NCI-H2029 treated with DMSO at 0.1 percent for 48 hours (cell line): ENCODE data around the gene CAD.
"Not testable (repeated sequence)": the region's sequence is repeated elsewhere in the genome, so short reads cannot be mapped to it uniquely, and the experiment has no call there.

Source experiments
- DNase-seq: peaks from one replicate; lab custom pipeline; 2025; lab: John Stamatoyannopoulos, UW

Gene CAD

DNA sequence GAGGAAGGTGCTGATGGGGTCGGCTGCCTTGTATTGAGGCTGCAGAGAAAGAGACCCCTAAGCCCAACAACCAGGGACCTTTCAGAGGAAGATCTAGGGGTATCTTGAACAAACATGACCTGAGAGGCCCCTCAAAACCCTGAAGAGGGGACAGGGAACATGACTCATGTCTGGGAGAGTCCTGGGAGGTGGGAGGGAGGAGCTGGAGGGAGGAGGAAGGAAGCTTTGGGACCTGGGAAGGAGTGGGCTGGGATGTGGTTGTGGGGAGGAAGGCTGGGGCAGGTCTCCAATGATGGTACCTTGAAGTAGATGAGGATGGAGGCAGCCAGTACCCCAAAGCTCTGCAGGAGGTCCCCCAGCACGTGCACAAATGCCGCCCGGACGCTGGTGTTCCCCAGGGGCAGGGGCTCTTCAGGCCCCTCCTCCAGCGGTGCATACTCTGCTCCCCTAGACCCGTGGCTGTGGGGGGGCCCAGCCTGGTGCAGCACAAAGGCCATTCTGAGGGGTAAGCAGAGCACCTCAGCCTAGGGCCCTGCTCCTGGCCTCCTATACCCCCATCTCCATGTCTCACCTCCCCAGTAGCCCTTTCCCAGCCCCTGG lies 39.8 kb downstream of the CAD start:
- no peak for DNase-seq

DNA sequence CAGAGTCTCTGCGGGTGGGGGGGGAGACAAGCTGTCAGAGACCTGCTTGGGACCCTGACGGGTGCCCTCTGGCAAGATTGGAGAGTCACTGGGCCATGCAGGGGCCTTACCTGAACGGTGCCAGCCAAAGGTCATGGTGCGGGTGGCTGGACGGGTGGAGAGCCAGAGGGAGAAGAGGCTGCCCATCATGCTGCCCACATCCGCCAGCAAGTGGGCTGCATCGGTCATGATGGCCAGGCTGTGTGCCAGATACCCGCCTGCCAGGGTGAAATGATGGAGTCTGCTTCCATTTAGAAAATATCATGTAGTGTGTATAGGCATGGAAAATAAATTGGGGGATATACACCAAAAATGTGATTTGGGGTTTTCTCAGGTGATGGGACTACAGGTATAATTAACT lies 40.9 kb downstream of the CAD start:
- DNase-seq = no peak

DNA sequence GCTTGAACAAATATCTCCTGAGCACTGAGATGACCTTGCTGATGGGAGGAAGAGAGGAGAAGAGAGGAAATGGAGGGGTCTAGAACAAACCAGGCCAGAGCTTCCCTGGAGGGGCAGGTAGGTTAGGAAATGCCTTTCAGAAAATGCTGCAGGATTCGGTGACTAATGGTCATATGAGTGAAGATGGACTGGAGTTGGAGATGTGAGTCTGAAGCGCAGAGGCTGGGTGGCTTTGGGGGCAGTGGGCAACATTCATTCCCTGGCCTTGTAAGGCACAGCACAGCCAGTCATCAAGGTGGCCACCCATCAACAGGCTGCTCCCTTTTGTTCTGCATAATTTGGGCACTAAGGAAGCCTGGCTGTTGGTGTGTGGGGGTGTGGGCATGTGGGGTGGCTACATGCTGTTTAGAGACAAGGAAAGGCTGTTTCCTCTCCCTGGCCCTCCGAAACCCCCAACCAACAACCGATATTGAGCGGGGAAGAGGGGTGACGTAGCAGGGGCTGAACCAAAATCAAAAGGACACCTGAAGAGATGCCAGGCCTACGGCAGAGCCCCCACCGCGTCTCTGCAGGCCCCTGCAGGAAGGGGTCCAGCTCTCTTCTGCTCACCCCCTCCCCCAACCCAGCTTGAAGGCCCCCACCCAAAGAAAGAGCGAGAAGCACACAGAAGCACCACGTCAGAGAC lies 44.2 kb downstream of the CAD start:
- no peak for DNase-seq

DNA sequence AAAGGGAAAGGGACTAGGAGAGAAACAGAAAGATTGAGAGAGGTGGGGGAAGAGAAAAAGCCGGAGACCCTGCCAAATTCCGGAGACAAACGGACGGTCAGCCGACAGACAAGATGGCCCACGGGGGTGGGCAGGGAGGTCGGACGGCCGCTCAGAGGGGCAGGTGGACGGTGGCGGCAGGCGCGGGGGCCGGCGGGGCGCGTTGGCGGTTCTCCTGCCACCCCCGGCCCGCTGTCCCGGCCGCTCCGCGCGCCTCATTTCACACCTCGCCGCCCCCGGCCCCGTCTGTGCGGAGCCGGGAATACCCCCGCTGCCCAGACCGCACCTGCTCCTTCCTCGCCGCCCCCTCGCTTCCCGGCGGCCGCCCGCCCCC lies 44.7 kb downstream of the CAD start:
- DNase-seq = no peak

DNA sequence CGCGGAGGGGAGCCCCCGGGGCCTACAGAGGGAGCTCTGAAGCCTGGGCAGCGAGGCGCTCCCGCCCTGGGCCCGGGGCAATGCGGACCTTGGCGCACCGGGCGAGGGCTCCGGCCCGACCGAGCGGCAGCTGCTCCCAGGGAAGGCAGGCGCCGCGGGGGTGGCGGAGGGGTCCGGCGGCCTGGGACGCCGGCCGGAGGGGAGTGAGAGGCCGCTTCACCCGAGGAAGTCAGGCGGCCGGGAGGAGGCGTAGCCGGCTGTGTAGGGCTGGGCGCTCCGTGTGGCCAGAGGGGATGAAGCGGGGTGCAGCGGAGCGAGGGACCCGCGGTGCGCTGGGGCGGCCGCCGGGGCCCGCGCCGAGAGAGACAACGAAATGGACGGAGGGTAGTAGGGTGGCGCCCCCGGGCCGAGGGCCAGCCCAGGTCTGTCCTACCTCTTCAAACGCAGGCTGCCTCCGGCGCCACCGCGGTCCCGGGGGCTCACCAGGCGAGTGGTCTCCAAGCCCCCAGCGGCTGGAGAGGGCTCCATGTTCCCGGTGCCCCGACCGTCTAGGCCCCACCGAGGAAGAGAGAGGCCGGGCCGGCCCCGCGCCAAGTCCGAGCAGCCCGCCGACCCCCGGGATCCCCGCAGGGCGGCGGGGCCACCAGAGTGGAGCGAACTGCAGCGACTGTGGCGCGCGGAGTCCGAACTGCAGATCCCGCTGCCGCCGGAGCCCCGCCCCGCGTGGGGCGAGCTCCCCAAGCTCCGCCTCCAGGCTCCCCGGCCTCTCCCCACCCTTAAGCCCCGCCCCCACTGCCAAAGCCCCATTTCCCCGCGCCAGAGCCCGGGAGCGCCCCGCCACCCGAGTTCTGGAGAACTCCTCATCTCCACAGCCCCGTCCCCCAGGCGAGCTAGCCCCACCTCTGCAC lies 45.5 kb downstream of the CAD start, which contains the start of gene SLC30A3:
TSS of gene SLC30A3 (minus strand) at position 669 of the 908 bp plus-strand sequence. CDS start at position 528, 141 bp downstream.
- DNase-seq = no peak

DNA sequence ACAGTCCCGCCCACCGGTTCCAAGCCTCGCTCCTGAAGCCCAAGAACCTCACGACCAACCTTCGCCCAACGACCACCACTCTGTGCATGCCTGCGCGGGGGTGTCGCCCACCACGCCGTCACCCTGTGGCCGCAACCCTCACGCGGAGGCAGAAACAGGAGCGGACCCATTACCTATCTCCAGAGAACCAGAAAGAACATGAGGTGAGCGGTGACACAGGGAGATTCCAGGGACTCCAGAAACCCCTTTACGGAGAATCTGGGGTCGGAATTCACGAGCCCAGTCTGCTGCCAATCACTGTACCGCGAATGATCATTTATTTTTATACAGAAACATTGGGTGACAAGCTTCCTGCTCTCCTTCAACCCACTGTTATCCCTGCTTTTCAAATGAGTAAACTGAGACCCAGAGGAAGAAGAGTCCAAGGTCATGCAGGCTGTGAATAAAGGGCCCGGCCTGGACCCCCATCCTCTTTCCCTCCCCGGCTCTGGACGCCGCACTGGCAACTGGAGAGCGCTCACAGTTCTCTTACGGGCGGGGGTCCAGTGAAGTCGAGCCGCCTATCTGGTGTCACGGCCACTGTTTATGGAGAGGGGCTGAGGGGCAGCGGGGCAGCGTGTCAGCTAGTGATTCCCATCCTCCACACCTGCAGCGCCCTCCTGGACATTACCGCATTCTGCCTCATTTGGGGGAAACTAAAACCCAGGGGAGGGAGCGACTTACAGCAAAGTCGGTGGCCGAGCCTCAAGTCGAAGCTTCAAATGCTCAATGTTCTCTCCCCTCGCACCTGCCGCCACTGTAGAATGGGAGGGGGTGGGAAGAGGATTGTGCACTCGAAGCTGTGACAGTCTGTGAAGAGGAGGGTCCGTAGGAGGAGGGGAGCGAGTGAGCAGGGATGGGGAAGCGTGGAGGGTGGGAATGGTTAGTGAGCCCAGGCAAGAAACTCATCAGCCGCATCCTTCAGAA lies 46.4 kb downstream of the CAD start:
- no peak for DNase-seq

DNA sequence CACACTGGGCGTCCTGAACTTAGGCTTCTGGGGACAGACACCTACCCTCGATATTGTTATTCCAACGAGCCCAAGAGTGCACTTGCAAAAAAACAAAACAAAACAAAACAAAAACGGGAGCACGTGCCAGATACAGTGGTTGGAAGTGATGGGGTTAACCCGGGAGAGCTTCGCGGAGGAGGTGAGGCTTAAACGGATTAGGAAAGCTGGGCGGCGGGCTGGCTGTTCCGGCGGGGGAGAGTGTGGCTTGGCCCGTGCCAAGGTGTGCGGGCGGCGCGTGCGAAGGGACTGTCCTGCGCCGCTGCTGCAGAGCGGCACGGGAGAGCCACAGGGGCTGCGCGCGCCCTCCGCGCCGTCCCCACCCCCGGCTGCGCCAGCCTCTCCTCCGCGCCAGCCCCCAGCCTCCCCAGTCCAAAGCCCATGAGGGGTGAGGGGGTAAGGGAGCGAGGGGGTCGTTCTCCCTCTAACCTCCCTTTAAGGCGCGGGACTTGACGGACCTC lies 47.1 kb downstream of the CAD start:
- no peak for DNase-seq

DNA sequence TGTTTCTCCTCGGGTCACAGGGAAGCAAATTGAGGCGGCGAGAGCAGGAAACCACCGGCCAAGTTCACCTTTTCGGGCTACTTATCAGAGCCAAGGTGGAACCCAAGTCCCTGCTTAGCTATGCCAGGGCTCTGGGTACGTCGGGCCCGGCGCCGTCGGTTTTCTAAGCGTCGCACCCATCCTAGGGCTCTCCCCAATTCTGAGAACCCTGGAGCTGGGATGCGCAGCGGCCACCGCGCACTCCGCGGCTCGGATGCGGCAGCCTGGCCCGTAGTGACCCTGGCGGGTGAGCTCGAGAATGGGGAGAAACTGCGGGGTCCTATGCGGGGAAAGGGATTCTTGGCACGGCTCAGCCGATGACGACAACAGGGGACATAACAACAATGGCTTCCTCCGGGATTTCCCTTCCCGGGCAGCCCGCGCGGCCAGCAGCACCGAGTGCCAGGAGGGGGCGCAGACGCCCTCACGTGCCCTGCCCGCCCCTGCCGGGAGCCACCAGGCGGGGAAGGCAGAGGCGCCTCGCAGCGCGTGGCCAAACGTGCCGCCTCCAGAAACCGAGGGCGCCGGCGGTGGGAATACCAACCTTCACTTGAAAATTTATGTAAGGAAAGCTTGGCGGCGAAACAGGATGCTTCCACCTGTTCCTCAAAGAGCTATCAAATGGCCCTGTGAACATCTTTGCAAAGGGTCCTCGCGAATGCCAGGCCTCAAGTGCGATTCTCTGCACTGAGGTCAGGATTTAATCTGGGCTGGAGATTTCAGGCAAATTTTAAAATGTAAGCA lies 47.8 kb downstream of the CAD start:
- no peak for DNase-seq

DNA sequence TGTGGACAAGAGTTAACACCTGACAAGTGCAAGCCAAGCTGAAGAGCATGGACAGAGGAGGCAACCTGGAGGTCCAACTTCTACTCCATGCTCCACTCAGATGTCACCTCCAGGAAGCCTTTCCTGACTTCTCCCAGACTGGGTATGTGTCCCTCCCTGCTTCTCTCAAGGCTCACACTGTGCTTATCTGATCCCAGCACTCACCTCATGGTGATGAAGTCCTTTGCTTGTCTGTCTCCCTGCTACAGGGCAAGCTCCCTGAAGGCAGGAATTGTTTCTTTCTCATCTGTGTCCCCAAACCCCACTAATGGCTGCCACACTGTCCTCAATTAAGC lies 48.3 kb downstream of the CAD start:
- DNase-seq = no peak

DNA sequence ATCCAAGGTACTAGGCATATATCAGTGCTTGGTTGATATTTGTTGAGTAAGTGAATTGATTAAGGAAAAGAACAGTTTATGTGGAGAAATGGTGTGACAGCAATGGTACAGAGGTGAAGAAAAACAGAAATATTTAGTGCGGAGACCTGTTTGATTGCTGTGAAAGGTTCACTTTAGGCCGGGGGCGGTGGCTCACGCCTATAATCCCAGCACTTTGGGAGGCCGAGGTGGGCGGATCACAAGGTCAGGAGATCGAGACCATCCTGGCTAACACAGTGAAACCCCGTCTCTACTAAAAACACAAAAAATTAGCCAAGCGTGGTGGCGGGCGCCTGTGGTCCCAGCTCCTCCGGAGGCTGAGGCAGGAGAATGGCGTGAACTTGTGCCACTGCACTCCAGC lies 51.1 kb downstream of the CAD start:
- DNase-seq = not testable (repeated sequence)

DNA sequence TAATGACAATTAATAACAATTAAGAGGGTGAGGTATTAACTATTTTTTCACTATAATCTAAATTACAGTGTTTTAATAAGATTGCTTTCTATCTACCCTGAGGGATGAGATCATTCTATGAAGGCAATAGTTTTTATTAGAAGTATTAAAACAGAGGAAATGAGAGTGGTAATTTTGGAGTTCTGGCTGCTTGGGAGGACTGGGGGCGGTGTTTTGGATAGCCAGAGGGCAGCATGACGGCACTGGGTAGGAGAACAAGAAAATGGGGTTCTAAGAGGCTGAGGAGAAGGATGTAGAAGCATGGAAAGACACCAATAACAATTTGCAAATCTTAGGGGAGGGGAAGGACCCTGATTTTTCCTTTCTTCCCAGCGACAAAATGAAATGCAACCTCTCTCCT lies 53.0 kb downstream of the CAD start:
- DNase-seq = no peak

DNA sequence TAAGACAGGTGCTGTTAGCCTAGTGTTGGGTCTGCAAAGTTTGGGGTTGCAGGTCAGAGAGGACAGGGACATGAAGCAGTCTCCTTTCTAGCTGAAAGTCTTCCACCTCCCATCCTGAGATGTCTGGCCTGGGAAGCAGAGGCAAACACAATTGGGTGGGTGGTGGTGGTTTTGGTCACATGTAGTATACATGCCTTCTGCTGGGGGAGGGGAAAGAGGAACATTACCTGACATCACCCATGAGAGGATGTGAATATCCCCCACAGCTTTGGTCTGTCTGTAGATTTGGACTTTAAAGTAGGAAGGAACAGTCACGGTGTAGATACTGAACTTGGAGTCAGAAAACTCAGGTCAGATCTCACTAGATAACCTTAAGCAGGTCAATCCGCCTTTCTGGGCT lies 53.5 kb downstream of the CAD start:
- no peak for DNase-seq

DNA sequence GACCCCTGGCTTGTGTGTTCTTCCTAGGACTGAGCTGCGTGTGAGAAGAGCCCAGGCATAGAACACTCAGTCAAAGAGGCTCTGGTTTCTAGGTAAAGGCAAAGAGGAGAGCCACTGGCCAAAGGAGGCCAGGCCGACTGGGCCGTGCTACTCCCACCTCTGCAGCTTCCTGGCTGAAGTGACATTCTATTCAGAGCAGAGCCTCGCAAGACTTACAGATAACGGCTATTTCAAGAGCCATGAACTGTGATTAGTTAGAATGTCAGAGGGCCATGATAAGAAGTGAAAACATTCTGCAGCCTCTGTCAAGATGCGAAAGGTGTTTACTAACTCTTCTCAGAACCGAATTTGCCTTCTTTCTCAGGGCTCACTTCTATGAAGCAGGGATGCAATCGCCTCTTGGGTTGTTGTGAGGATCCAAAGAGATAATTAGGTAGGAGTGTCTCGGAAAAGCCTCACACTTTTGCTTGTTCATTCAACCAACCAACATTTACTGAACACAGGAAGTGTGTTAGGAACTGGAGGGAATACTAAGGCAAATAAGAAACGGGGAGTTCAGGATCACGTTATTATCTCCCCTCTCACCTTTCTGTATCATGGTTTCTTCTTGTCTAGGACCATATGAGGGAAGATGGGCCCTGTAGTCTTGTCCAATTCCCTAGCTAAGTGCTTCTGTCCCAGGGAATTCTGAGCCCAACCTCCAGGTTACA lies 54.6 kb downstream of the CAD start:
- no peak for DNase-seq

DNA sequence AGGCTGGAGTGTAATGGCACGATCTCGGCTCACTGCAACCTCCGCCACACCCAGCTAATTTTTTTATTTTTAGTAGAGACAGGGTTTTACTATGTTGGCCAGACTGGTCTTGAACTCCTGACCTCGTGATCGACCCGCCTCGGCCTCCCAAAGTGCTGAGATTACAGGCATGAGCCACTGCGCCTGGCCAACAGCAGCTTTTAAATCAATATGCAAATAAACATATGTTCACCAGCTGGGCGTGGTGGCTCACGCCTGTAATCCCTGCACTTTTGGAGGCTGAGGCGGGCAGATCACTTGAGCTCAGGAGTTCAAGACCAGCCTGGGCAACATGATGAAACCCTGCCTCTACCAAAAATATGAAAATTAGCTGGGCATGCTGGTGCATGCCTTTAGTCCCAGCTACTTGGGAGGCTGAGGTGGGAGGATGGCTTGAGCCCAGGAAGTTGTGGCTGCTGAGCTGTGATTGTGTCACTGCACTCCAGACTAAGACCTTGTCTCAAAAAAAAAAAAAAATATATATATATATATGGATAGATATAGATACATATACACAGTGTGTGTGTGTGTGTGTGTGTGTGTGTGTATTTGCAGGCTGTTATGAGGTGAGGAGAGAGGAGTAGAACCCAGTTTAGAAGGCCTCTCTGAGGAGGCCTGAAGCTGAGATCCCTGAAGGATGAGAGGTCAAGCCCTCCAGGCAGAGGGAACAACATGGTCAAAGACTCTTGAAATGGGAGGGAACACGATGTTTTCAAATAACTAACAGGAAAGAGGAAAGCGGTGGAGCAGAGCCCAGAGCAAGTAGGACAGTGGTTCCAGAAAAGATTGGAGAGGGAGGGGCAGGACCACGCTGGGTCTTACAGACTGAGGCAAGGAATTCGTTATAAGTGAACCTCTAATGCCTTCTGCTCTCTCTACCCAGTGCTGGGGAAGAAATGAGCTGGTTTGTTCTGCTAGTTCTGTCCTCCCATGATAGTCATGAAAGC lies 55.7 kb downstream of the CAD start:
- not testable (repeated sequence) for DNase-seq

DNA sequence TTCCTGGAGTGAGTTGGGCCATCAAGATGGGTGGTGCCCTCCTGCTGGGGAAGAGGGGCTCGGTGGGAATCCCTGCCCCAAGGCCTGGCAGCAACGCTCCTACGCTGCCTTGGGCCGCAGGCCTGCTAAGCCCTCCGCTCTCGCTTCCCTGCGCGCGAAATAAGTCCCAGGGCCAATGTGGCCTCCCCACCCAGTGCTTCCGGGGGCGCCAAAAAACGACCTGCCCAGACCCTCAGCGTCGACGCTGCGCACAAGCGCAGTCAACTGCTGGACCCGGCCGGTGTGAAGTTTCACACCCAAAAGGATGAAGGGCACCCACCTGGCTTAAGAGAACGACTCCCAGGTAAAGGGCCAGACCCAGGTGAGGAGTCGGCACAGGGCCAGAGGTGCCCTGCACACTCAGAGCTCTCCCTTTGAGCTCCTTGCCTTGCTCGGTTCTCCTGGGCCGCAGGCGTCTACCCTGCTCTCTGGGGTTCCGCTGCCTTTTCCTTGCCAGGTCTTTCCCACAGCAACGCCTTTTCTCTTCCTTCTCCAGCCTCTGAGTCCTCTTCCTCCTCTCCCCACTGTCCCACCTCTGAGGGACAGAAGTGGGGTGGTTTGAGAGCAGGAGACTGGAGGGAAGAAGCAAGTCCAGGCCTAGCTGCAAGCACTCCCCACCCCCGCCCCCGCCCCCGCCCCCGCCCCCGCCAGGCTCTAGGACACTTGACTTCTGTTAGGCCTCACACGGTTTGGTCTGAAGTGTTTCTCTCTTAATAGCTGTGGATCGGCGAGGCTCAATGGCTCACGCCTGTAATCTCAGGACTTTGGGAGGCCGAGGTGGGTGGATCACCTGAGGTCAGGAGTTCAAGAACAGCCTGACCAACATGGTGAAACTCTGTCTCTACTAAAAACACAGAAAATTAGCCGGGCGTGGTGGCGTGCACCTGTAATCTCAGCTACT lies 58.3 kb downstream of the CAD start, which contains the start of gene DNAJC5G:
TSS of gene DNAJC5G (plus strand) at position 223 of the 940 bp plus-strand sequence. CDS start 1,296 bp downstream, outside the sequence.
- DNase-seq = no peak

DNA sequence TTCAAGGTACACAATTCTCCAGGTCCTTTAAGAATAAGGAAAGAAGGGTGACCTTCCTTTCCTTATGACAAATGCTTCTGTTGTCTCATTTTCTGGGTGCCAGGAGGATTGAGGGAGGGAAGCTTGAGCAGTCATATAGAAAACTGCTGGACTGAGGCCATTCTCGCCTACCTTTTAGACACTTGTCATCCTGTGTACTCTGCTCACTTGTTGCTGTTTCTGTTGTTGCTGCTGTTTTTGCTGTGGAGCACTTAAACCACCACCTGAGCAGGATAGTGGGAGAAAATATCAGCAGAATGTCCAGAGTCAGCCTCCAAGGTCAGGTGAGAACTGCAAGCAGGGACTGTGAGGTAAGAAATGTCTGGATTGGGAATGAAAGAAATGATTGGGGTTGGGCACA lies 60.8 kb downstream of the CAD start:
- DNase-seq = no peak

DNA sequence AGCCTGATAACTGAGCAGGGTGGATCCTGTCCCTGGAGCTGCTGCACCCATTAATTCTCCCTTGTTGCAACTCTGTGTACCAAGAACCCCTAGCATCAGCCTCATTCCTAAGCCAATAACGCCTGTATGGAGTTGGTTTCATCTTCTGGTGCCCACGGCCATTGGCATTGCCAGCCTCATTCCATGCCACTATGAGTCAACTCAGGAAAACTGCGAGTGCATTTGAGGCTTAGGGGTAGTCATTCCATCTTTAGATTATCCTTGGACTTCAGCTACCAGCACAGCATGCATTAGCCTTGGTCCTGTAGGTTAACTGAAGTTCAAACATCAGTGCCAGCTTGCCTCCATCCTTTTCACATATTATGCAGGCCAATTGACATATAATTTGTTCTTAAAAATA lies 63.7 kb downstream of the CAD start:
- DNase-seq = no peak

DNA sequence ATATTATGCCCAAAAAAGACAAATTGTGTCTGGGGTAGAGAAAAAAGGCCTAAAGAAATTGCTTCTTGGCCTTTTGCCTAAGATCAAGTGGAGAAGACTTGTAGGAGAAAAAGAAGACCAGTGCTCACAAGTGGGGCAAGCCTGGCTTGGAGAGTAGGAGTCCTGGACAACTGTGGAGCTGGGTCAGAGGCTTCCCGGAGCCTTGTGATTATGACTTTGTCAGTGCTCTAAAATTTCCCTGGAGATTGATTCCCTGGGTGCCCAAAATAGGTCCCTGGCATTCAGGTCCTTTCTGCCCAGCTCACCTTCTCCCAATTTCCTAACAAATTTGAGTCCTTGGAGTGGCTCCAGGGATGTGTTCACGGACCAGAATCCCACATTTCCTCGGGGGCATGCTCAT lies 64.3 kb downstream of the CAD start:
- no peak for DNase-seq
